HG03439 (cell line): ENCODE data around the gene FAM131A.
A peak's percentile ranks its signal among the peaks of the same experiment; 100 is the strongest.

Experiments used
- ATAC-seq: cut with Tn5 transposase; IDR thresholded peaks from one replicate; pipeline ENCODE4 v1.9.1; 2021; ENCODE audit warnings: mild to moderate bottlenecking, moderate library complexity; ENCODE audit not compliant: unreplicated experiment

FAM131A gene

DNA sequence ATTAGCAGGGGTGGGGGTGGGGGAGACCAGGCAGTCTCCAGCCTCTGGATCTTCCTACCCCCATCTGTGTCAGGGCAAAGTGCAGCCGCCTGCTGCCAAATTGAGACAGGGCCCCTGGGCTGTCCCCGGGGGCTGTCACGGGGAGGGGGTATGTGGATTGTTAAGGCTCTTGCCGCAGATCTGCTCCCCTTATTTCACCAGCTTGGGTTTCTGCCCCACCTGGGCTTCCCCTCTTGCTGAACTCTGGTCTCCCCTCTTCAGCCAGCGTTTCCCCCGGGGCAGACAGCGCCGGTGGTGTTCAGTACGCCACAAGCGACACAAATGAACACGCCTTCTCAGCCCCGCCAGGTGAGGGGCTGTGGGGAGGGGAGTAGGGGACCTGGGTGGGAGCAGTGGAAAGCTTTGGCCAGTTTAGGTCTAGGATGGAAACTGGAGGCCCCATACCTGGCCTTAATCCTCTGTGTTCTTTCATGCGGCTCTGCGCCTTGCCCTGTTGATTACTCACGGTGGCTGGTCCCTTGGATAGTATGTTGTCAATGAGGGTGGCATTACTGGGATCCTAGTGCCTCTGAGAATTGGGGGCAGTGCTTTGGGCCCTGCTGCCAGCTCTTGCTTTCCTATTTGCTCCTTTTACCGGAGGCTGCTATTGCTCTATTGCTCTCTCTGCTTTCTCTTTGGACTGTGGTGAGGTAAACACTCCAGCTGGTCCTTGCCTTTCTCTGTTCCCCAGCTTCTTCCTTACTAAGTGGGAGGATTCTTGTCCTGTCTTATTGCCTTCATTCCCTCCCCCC lies 21.3 kb upstream of the FAM131A start:
- no peak for ATAC-seq

DNA sequence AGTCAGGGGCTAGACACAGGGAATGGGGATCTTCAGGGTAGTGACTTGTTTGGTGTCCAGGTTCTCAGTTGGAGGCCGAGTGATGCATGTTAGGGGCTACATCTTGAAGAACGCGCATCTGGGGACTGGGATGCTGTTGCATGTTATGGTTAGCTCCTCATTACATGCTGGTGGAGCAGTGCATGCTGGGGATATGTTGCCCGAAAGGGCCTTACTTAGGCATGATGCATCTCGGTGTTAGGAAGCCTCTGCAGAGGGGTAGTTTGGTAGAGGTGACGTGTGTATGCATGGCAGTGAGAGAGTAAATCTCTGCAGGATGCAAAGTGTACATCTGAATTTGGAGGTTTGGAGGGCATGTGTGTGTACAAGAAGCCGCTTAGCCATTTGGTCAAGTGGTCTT lies 20.6 kb upstream of the FAM131A start:
- ATAC-seq = no peak

DNA sequence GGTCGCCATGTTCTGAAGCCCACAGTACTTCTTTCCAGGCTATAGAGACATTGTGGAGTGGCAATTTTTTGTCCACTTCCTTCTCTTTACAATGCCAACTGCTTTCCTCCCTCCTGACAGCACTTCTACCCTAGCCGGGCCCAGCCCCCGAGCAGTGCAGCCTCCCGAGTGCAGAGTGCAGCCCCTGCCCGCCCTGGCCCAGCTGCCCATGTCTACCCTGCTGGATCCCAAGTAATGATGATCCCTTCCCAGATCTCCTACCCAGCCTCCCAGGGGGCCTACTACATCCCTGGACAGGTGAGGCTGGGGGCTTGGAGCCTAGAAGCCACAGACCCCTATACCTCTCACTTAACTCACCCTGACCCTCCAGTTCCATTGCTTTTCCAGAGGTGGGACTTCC lies 20.2 kb upstream of the FAM131A start:
- no peak for ATAC-seq

DNA sequence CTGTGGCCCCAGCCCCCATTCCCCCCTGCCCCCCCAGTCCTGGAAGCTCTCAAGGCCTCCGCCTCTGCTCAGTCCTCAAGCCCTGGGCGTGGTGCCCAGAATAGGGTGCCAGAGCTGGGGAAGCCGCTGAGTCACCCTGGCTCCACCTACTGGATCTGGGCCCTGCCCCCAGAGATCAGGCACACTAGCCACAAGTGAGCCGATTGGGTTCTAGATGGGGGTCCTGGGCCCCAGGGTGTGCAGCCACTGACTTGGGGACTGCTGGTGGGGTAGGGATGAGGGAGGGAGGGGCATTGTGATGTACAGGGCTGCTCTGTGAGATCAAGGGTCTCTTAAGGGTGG lies 17.3 kb upstream of the FAM131A start:
- ATAC-seq = no peak

DNA sequence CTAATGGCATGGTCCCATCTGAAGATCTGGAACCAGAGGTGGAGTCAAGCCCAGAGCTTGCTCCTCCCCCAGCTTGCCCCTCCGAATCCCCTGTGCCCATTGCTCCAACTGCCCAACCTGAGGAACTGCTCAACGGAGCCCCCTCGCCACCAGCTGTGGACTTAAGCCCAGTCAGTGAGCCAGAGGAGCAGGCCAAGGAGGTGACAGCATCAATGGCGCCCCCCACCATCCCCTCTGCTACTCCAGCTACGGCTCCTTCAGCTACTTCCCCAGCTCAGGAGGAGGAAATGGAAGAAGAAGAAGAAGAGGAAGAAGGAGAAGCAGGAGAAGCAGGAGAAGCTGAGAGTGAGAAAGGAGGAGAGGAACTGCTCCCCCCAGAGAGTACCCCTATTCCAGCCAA lies 15.7 kb upstream of the FAM131A start:
- no peak for ATAC-seq

DNA sequence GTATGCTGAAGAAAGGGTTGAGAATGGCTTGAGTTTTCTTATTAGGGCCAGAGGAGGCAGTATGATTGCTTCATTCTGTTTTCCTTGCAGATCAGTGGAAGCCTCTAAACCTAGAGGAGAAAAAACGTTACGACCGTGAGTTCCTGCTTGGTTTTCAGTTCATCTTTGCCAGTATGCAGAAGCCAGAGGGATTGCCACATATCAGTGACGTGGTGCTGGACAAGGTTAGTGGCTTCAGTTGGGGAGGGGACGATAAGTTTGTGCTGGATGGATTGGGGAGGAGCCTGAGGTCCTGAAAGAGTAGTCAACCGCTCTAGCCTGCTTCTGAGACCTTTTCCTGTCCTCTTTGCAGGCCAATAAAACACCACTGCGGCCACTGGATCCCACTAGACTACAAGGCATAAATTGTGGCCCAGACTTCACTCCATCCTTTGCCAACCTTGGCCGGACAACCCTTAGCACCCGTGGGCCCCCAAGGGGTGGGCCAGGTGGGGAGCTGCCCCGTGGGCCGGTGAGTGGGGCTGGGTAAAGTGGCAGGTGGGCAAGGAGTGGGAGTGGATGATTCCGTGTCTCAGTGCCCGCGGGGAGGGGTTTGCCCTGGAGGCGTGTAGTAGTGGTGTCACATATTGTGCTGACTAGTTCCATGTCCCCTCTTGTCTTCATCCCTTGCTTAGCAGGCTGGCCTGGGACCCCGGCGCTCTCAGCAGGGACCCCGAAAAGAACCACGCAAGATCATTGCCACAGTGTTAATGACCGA lies 14.5 kb upstream of the FAM131A start:
- no peak for ATAC-seq

DNA sequence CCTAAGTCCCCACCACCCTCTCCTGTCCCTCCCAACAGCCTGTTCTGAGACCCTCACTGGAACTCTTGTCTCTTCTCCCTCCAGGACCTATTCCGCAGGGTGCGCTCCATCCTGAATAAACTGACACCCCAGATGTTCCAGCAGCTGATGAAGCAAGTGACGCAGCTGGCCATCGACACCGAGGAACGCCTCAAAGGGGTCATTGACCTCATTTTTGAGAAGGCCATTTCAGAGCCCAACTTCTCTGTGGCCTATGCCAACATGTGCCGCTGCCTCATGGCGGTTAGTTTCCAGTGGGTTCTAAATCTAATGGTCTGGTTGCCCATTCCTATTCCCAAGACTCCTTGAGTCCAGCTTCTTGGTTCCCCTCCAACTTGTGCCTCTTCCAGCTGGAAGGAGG lies 13.7 kb upstream of the FAM131A start:
- ATAC-seq = no peak

DNA sequence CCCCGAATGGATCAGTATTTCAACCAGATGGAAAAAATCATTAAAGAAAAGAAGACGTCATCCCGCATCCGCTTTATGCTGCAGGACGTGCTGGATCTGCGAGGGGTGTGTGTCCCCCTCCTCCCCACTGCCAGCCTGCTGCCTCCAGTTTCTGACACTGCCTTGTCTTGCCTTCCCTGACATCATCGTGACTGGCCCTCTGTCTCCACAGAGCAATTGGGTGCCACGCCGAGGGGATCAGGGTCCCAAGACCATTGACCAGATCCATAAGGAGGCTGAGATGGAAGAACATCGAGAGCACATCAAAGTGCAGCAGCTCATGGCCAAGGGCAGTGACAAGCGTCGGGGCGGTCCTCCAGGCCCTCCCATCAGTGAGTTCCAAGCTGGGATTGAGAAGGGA lies 12.1 kb upstream of the FAM131A start:
- no peak for ATAC-seq

DNA sequence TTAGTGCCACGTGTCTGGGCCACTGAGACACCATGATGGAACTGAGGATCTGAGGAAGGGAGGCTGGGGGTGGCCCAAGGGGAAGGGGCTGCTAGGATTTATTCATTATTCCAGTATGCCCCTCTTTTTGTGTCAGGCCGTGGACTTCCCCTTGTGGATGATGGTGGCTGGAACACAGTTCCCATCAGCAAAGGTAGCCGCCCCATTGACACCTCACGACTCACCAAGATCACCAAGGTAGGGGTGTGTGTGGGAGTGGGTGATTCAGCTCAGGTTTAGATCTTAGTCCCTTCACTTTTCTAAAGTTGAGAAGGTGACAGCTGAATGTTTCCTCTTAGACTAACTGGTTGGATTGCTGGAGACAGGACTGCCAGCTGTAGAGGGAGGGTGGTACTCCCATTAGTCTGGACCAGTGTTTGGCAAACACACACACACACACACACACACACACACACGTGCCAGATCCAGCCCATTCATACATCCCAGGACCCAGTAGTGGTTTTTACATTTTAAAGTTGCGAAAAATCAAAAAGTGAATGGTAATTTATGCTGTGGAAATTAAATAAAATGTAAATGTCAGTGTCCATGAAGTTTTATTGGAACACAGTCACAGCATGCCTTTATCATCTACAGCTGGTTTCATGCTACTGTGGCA lies 11.6 kb upstream of the FAM131A start:
- ATAC-seq = no peak

DNA sequence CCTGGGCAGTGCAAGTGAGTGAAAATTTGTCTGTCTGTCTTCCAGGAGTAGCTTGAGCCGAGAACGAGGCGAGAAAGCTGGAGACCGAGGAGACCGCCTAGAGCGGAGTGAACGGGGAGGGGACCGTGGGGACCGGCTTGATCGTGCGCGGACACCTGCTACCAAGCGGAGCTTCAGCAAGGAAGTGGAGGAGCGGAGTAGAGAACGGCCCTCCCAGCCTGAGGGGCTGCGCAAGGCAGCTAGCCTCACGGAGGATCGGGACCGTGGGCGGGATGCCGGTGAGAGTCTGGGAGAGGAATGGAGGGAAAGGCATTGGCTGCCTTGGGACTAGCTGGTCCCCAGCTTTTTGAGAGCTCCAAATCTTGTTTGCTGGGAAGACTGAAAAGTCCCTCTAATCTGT lies 10.2 kb upstream of the FAM131A start:
- ATAC-seq = no peak

DNA sequence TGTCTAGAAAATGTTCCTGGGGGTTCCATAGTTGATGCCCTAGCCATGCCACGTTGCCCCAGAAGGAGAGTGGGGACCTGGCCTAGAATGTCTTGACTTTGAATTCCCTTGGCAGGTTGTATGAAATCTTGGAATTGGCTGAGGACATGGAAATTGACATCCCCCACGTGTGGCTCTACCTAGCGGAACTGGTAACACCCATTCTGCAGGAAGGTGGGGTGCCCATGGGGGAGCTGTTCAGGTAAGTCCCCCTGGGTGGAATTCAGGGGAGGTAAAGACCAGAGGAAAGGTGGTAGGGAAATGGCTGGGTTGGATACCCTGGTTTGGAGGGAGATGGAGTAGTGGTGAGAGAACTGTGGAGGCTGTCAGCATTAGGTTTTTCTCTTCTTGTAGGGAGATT lies 8.9 kb upstream of the FAM131A start:
- ATAC-seq = no peak

DNA sequence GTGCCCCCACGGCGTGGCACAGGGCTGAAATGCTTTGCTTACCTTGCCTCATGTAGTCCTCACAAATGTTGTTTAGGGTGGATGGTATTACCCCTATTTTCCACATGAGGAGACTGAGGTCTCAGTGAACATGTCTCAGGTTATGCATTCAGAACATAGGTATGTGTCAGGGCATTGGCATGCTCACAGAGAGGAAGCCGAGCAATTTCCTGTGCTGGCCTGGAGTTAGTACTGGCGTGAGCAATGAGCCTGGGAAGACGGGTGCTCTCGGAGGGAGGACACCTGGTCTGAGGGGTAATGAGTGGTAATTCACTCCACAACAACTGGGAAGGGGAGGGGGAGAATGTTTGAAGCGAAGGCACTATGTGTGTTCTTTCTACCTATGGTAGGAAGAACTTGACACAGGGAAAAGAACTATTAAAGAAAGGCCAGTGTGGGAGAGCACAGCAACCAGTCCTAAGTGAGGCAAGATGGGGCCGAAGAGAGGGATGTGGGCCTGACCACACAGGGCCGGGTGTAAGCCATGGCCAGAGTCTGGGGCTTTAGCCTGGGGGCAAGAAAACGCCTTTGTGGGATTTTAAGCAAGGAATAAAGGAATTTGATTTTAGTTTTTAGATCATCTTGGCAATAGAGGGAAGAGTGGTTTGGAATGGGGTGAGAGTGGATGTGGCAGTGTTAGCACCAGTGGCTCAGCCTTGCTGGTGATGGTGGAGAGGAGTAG lies 4.9 kb upstream of the FAM131A start:
- ATAC-seq = no peak

DNA sequence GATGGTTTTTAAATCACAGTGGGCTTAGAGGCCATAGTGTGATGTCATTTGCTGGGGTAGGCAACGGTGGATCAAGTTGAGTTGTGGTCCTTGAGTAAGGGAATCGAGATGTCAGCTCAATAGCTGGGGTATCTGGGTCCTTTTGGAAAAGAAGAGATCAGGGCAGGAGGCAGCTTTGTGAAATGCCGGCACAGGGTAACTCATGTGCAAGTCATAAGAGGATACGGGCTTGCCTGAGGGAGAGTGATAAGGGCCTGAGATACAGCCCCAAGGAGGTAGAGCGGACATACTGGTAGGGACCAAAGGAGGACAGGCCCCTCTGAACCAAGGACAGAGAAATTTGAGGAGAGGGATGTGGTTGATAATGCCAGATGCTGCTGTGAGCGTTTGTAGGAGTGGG lies 4.2 kb upstream of the FAM131A start:
- ATAC-seq = no peak

DNA sequence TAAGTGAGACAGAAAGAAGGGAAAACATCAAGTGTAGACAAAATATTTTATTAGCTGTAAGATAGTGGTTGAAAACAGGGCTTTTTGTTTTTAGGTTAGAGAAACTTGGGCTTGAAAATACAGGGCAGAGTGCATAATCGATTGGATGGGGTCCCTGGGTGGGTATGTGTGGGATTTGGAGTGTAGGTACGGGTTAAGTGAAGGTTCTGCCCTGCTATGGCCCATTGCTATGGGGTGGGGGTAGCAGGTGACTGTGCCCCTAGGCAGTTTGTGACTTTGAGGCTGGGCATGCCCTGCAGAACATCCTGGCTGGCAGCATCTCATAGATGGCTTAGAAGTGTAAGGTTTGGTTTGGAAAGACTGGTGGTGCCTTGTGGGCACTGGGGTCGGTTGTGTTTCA lies 3.7 kb upstream of the FAM131A start:
- no peak for ATAC-seq

DNA sequence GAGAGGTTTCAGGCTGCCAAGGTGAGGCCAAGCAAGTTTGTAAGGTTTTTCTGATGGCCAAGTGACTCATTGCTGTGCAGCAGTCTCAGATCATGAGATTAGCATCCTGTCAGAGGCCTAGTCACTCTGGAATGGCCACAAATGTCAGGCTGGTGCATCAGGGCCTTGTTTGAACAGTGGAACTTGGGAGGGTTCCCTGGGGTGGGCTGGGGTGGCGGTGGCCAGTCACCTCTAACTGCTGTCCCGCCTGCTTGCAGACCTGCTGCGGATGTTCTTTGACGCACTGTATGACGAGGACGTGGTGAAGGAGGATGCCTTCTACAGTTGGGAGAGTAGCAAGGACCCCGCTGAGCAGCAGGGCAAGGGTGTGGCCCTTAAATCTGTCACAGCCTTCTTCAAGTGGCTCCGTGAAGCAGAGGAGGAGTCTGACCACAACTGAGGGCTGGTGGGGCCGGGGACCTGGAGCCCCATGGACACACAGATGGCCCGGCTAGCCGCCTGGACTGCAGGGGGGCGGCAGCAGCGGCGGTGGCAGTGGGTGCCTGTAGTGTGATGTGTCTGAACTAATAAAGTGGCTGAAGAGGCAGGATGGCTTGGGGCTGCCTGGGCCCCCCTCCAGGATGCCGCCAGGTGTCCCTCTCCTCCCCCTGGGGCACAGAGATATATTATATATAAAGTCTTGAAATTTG lies 2.8 kb upstream of the FAM131A start:
- no peak for ATAC-seq

DNA sequence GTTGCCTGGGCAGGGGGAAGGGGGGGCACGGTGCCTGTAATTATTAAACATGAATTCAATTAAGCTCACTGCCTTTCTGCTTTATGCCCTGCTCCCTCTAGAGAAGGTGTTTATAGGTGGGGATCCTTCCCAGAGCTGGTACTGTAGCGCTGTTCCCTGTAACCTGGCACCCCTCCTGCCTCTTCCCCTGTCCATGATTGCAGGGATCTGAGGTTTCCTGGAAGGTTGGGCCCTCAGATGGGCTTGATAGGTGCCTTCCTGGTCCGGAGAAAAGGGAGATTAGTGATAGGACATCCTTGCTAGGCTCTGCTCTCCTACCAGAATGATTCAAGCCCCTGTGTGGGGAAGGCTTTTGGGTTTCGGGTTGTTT lies 2.1 kb upstream of the FAM131A start:
- no peak for ATAC-seq

DNA sequence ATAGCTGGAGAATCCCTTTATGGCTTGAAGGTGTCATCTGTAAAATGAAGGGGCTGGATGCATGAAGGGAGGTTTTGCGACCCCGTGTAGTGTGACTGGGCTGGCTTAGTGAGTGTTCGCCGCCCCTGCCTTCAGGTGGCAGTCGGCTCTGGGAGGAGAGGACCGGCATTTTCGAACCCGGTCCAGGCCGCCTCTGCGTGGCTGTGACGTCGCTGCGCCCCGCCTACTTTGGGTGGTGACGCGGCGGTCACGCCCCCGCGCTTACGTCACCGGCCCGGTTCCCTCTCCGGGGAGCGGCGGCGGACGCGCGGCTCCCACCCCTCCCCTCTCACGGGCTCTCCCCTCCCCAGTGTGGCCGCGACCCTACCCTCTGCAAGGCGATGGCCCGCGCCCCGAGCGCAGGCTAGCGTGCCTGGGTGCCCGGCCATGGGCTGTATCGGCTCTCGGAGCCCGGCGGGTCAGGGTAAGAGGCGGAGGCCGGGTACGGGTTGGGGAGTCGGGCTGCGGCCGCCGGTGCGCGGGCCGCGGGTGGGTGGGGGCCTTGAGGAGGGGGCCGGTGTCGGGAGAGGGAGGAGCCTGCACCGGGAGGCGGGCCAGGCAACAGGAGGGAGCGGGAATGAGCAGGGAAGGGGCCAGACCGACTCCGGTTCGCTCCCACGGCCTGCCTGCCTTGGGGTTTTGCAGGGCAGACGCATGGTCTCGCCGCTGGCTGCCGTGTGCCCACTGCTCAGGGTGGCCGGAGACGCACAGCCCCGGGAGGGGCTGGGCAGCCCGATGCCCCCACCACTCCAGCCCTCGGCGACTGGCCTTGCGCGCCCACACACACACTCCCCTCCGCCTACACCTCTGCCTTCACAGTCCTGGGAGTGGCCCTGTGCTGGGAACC lies 1.5 kb upstream of the FAM131A start:
- ATAC-seq = peak; percentile 56

DNA sequence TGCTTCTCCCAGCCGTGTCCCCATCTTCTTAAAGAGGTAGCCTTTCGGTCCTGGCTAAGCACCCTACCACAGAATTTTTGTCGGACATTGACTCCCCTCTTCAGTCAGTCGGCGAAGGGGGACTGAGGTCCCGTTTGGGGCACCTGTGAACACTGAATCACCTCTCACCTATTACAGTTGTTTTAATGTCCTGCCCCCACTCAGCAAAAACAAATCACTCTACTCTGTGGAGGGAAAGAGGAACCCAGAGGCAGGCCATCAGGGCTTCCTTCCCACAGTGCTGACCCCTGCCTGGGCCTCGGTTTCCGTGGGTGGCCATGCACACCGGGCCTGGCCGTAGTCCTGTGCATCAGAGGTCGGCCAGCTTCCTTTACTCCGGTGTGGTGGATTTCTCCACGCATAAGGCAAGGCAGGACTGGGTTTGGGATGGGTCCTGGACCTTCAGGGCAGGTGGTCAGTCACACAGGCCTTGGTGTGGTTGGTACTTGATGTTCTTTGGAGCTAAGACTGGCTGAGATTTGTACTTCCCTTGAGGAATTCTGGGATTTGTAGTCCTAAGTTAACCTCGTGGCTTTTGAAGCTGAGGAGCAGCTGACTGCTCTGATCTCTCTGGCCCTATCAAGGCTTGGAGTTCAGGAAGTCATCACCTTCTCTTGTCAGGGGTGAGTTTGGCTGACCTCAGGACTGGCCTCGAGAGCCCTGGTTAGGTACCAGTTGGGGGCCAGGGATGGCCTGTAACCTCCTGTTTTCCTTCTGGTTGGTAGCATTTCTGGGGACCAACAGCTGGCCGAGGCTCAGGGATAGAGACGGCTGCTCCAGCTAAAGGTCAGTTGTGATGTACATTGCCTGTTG lies 627 bp upstream of the FAM131A start:
- no peak for ATAC-seq

DNA sequence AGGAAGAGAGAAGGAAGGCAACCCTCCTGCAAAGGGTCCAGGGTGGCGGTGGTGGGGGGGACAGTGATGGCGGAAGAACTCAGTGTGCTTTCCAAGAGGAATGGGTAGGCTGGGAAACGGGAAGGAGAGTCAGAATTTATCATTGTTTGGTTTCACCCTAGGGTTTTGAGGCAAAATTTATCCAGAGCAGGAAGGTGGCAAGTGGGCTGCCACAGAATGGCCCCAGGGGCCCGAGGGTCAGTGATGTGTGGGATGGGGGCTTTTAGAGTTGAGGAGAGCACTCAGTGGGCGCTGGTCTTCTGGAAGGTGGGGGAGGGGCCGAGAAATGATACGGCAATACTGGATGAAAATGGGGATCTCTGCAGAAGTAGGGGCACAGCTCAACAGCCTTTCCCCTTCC lies 581 bp downstream of the FAM131A start:
- no peak for ATAC-seq
